Fibroblast of lung (primary cell): Measurements from ENCODE around the gene VAMP4. TPM values are rescaled to one million over a fixed set of nuclear protein-coding genes. Genes with fewer than 3 reads are reported as not detected.
A peak's percentile ranks its signal among the peaks of the same experiment; 100 is the strongest.

Source experiments
- DNase-seq, 2 donors: peaks; one replicate each; pipeline versions ENCODE4 v3.0.0 to v3.0.0-alpha.2; 2010; ENCODE audit warnings: low read depth in 2 of 2
- H2AFZ ChIP-seq: 2 replicates; pipeline ENCODE4 v1.5.1; 2012; ENCODE audit warnings: low read length, control low read depth, inconsistent platforms
- H3K27ac ChIP-seq: 2 replicates; pipeline ENCODE4 v1.5.1; 2011; ENCODE audit warnings: low read length, control low read depth; ENCODE audit not compliant: insufficient read depth
- H3K27me3 ChIP-seq: 2 replicates; pipeline ENCODE4 v1.5.1; 2011; ENCODE audit warnings: mild to moderate bottlenecking, low read length; ENCODE audit not compliant: control insufficient read depth, insufficient read depth
- H3K36me3 ChIP-seq: 2 replicates; pipeline ENCODE4 v1.5.1; 2011; ENCODE audit warnings: low read length; ENCODE audit not compliant: control insufficient read depth, insufficient read depth
- H3K4me1 ChIP-seq: 2 replicates; pipeline ENCODE4 v1.5.1; 2011; ENCODE audit warnings: low read length; ENCODE audit not compliant: control insufficient read depth, insufficient read depth; ENCODE audit errors: extremely low read depth
- H3K4me2 ChIP-seq: 2 replicates; pipeline ENCODE4 v1.5.1; 2011; ENCODE audit warnings: low read length, control low read depth; ENCODE audit not compliant: insufficient read depth; ENCODE audit errors: extremely low read depth
- H3K4me3 ChIP-seq, 4 experiments: fragments of 200-600 bp in 1 of 4; sonication (generic) in 1 of 4; replicated peaks in 1 of 4; 2 replicates each; pipeline ENCODE4 v1.5.1; 2011 to 2016; ENCODE audit warnings: low read length in 4 of 4, low read depth in 3 of 4, mild to moderate bottlenecking in 3 of 4, control low read depth in 2 of 4, inconsistent platforms in 1 of 4, mixed read lengths in 1 of 4; ENCODE audit not compliant: insufficient read depth in 1 of 4; ENCODE audit errors: control extremely low read depth in 1 of 4
- H3K79me2 ChIP-seq: 2 replicates; pipeline ENCODE4 v1.5.1; 2012; ENCODE audit warnings: mild to moderate bottlenecking, low read length, inconsistent platforms; ENCODE audit not compliant: control insufficient read depth, insufficient read depth
- H3K9ac ChIP-seq: 2 replicates; pipeline ENCODE4 v1.5.1; 2011; ENCODE audit warnings: mild to moderate bottlenecking, low read length, control low read depth; ENCODE audit not compliant: insufficient read depth
- H3K9me3 ChIP-seq: 2 replicates; pipeline ENCODE4 v1.5.1; 2012; ENCODE audit warnings: low read depth, low read length; ENCODE audit not compliant: control insufficient read depth, insufficient read depth
- H4K20me1 ChIP-seq: 2 replicates; pipeline ENCODE4 v1.5.1; 2011; ENCODE audit warnings: low read length; ENCODE audit not compliant: control insufficient read depth, insufficient read depth; ENCODE audit errors: extremely low read depth
- CTCF ChIP-seq, 2 donors: IDR thresholded peaks in 1 of 2; conservative IDR thresholded peaks in 1 of 2; 1 replicate in 1 of 2; 2 replicates in 1 of 2; pipeline ENCODE4 v1.5.1; 2011 to 2012; ENCODE audit warnings: low read length in 2 of 2, control low read depth in 1 of 2, inconsistent platforms in 1 of 2, low read depth in 1 of 2, mild to moderate bottlenecking in 1 of 2
- EZH2 ChIP-seq: IDR thresholded peaks from 2 replicates; pipeline ENCODE4 v1.5.1; 2012; ENCODE audit warnings: low read length, control low read depth, mild to moderate bottlenecking; ENCODE audit errors: missing control alignments
- polyA plus RNA-seq, 2 donors: library from polyadenylated mRNA; depleted of rRNA in 1 of 2; stranded (reverse) in 1 of 2; unstranded in 1 of 2; fragments of >200 nt; gene quantifications; 2 replicates each; pipeline ENCODE4 v1.2.1, GENCODE V29; 2011 to 2012; ENCODE audit warnings: missing spikeins in 1 of 2
- total RNA-seq: library from RNA; depleted of rRNA; stranded (reverse); fragments of >200 nt; gene quantifications from 2 replicates; pipeline ENCODE4 v1.2.1, GENCODE V29; 2014

VAMP4 gene
- total and polyA plus RNA-seq, 2 donors (not counting 1 experiment from before 2014, with no cell fraction given): 29.0 to 32.9 TPM

GRCh38 chr1:171758011-171758410, 16.1 kb upstream of the VAMP4 start:
- Histone ChIP-seq H3K9me3 (no peaks in the 10 kb centered on the region), H3K9ac (no peak overlapping the region), H3K4me2 (no peak overlapping the region), H3K27ac (no peak overlapping the region), H3K27me3 (no peaks in the 10 kb centered on the region), H3K79me2 (no peaks in the 10 kb centered on the region), H3K4me1 (peaks cover 9% of the 10 kb centered on the region), H4K20me1 (no peaks in the 10 kb centered on the region), H3K36me3 (no peaks in the 10 kb centered on the region), H2AFZ (no peak overlapping the region), H3K4me3 (no peak overlapping the region)
- DNase-seq: no peak
- TF ChIP-seq EZH2 (no peak), CTCF (conservative IDR thresholded peaks at IDR 0.05 in 1 of 2, IDR thresholded peaks at IDR 0.05 in 1 of 2; ENCODE audit: low read depth in 1 of 2, low read length in 2 of 2) (no peak)

DNA sequence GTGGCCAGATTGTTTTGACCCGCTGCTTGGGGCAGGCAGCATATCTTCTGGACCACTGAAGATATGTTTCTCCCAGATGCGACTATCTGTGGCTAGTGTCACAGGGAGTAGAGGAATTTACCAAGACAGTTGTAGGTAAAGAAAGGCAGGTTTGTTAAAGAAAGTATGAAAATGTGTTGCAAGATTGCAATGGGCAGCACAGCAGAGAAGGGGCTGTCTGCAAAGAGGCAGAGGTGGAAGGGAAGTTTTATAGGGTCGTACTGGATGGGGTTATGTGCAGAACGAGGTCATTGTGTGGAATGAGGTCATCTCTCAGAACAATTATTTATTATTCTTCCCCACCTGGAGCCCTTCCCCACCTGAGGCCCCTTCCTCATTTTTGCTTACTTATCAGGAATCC, 15.0 kb upstream of the VAMP4 start:
- no peak overlapping the region for H3K27ac ChIP-seq
- no peak for TF ChIP-seq CTCF (conservative IDR thresholded peaks at IDR 0.05 in 1 of 2, IDR thresholded peaks at IDR 0.05 in 1 of 2; ENCODE audit: low read depth in 1 of 2, low read length in 2 of 2)
- TF ChIP-seq EZH2: no peak
- no peak overlapping the region for H3K9ac ChIP-seq
- no peak overlapping the region for H2AFZ ChIP-seq
- no peaks in the 10 kb centered on the region for H3K36me3 ChIP-seq
- DNase-seq: no peak
- peaks cover 9% of the 10 kb centered on the region for H3K4me1 ChIP-seq
- H3K4me3 ChIP-seq: no peak overlapping the region
- no peaks in the 10 kb centered on the region for H3K79me2 ChIP-seq
- H3K27me3 ChIP-seq: no peaks in the 10 kb centered on the region
- H3K9me3 ChIP-seq: no peaks in the 10 kb centered on the region
- no peak overlapping the region for H3K4me2 ChIP-seq
- H4K20me1 ChIP-seq: no peaks in the 10 kb centered on the region

- TF ChIP-seq CTCF (conservative IDR thresholded peaks at IDR 0.05 in 1 of 2, IDR thresholded peaks at IDR 0.05 in 1 of 2; ENCODE audit: low read depth in 1 of 2, low read length in 2 of 2): no peak
- TF ChIP-seq EZH2: no peak
- H4K20me1 ChIP-seq: no peaks in the 10 kb centered on the region
- H3K9me3 ChIP-seq: no peaks in the 10 kb centered on the region
- no peak overlapping the region for H2AFZ ChIP-seq
- H3K4me2 ChIP-seq: peak overlapping the region; percentile 42
- H3K9ac ChIP-seq: no peak overlapping the region
- peak overlapping the region; percentile 92 for H3K27ac ChIP-seq
- H3K4me1 ChIP-seq: peaks cover 9% of the 10 kb centered on the region
- no peaks in the 10 kb centered on the region for H3K36me3 ChIP-seq
- no peaks in the 10 kb centered on the region for H3K79me2 ChIP-seq
- DNase-seq: peak in 1 of 2 donors; percentile 17
- H3K27me3 ChIP-seq: no peaks in the 10 kb centered on the region
- no peak overlapping the region for H3K4me3 ChIP-seq
Observed at GRCh38 chr1:171754971-171755370, 13.1 kb upstream of the VAMP4 start.
